NT2/D1 (cell line): ENCODE measurements around the gene FEN1.

ENCODE experiments used
- DNase-seq: peaks from one replicate; pipeline ENCODE4 v3.0.0-alpha.2; 2011; ENCODE audit warnings: low read depth, low spot score
- H3K27me3 ChIP-seq: 2 replicates; pipeline ENCODE4 v1.6.0; 2011; ENCODE audit warnings: mild to moderate bottlenecking; ENCODE audit not compliant: insufficient read length, insufficient read depth
- H3K36me3 ChIP-seq: 2 replicates; pipeline ENCODE4 v1.6.1; 2011; ENCODE audit warnings: mild to moderate bottlenecking, low read length, mixed read lengths; ENCODE audit not compliant: insufficient read depth, insufficient read length
- H3K4me1 ChIP-seq: 2 replicates; pipeline ENCODE4 v1.5.1; 2011; ENCODE audit not compliant: insufficient read depth, insufficient read length
- H3K4me3 ChIP-seq: 2 replicates; pipeline ENCODE4 v1.5.1; 2011; ENCODE audit warnings: low read depth; ENCODE audit not compliant: insufficient read length
- H3K9ac ChIP-seq: 2 replicates; pipeline ENCODE4 v1.6.0; 2011; ENCODE audit warnings: low read depth; ENCODE audit not compliant: insufficient read length
- H3K9me3 ChIP-seq: 2 replicates; pipeline ENCODE4 v1.5.1; 2011; ENCODE audit warnings: mild to moderate bottlenecking, low read length; ENCODE audit not compliant: insufficient read depth
- SUZ12 ChIP-seq: IDR thresholded peaks from 2 replicates; pipeline ENCODE4 v1.6.1; 2011; ENCODE audit not compliant: insufficient read length, insufficient read depth; ENCODE audit errors: extremely low read depth
- YY1 ChIP-seq: IDR thresholded peaks from 2 replicates; pipeline ENCODE4 v1.6.1; 2011; ENCODE audit not compliant: insufficient read length, insufficient read depth
- ZNF274 ChIP-seq: IDR thresholded peaks from 2 replicates; pipeline ENCODE4 v1.6.1; 2011; ENCODE audit warnings: mild to moderate bottlenecking, low read depth, low read length

FEN1 gene

DNA sequence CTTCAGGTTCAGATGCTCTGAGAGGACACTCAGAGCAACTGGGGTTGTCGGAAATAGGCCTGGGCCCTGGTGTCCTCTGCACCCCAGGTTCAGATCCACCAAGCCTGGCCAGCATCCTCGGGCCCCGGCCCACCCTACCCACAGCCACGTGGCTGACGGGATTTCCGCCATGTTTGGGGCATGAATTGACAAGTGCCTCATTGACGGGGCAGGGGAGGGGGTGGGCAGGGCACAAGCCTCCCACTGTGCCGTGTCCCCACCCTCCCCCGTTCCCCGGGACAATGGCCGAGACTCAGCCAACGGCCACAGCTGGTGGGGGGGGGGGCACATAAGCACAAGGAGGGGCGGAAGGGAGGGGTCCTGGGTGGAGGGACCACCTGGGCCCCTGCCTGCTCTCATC, 31.8 kb upstream of the FEN1 start:
- peaks cover 79% of the 10 kb centered on the region for H3K4me1 ChIP-seq
- H3K4me3 ChIP-seq, result no peak overlapping the region
- no peak for TF ChIP-seq YY1
- TF ChIP-seq SUZ12, result no peak
- TF ChIP-seq ZNF274, result no peak

DNA sequence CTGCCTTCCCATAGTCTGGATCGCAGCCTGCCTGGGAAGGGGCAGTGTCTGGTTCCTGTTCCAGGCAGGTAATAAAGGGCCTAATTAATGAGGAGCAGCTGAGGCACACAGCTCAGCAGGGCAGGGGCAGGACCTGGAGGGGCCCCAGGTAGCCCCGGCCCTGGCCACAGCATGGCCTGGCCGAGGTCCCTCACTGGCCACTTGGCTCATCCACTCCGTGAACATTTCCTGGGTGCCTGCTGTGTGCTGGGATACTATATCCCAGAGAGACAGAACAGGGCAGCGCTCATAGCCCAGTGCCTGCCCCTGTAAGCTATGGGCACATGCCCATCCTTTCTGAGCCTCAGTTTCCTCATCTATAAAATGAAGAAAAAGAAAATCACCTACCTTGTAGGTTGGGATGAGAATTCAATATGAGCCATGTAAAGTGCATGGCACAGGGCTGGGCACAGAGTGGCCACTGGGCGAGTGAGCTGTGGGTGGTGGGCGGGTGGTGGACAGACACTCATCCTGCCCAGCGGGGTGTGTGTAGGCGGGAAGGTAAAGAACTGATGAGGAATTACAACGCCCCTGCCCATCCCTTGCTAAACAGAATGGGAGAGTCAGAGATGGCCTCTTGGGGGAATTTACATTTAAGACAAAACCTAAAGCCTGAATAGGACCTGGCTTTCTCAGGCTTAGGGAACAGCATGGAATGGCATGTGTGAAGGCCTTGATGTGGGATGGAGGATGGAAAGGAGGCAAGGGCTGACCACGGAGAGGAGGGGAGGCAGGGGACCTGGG, 31.1 kb upstream of the FEN1 start:
- Histone ChIP-seq H3K9ac (peak overlapping the region; percentile 57), H3K36me3 (peaks cover 25% of the 10 kb centered on the region), H3K9me3 (no peaks in the 10 kb centered on the region), H3K4me3 (no peak overlapping the region), H3K4me1 (peaks cover 76% of the 10 kb centered on the region), H3K27me3 (no peaks in the 10 kb centered on the region)
- TF ChIP-seq ZNF274 (no peak), SUZ12 (no peak), YY1 (no peak)
- no peak for DNase-seq

More for the DNA sequence above, 31.8 kb upstream of the FEN1 start:
- Histone ChIP-seq H3K9ac (peak overlapping the region; percentile 57), H3K27me3 (no peaks in the 10 kb centered on the region), H3K36me3 (peaks cover 21% of the 10 kb centered on the region), H3K9me3 (no peaks in the 10 kb centered on the region)
- DNase-seq, result no peak

DNA sequence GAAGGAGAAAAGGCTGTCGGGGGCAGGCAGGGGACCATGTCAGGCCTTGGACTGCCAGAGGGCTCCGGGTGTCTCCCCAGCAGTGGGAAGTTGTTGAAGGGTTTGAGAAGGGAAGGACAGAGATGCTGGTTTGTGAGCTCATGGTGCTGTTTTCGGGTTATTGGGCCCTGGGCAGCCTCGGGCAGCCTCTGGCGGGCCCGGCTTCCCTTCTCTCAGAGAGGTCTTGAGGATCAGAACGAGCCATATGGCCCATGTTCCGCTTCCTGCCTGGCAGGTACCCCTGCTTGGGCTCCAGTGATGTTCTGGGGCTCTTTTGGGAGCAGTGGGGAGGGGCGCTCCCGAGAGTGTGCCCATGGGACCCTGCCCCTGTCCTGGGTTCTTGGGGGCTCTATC, 30.5 kb upstream of the FEN1 start:
- Histone ChIP-seq H3K4me1 (peaks cover 75% of the 10 kb centered on the region), H3K27me3 (no peaks in the 10 kb centered on the region), H3K4me3 (no peak overlapping the region), H3K9ac (peak overlapping the region; percentile 56), H3K36me3 (peaks cover 27% of the 10 kb centered on the region), H3K9me3 (no peaks in the 10 kb centered on the region)
- DNase-seq, result no peak
- TF ChIP-seq YY1 (no peak), ZNF274 (no peak), SUZ12 (no peak)

DNA sequence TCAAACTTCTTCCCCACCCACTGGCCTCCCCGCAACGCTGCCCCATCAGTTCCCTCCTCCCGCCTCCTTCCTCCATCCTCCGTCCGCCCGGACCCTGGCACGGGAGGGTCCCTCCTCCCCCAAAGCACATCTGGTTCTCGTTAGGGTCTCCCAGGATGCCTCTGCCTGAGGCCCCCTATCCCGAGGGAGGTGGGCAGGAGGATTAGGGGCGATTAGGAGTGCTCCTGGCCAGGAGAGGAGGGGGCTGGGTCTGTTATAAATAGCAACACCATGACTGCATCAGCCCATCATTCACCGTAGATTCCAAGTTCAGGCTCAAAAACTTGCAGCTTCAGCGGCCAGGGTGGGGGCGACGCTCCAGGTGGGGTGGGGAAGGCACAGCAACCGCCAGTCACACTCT, 29.9 kb upstream of the FEN1 start:
- peaks cover 69% of the 10 kb centered on the region for H3K4me1 ChIP-seq
- DNase-seq, result no peak
- H3K9ac ChIP-seq, result no peak overlapping the region
- H3K4me3 ChIP-seq, result no peak overlapping the region
- H3K27me3 ChIP-seq, result no peaks in the 10 kb centered on the region
- H3K9me3 ChIP-seq, result no peaks in the 10 kb centered on the region
- H3K36me3 ChIP-seq, result peaks cover 22% of the 10 kb centered on the region
- no peak for TF ChIP-seq SUZ12
- TF ChIP-seq ZNF274, result no peak
- TF ChIP-seq YY1, result no peak

DNA sequence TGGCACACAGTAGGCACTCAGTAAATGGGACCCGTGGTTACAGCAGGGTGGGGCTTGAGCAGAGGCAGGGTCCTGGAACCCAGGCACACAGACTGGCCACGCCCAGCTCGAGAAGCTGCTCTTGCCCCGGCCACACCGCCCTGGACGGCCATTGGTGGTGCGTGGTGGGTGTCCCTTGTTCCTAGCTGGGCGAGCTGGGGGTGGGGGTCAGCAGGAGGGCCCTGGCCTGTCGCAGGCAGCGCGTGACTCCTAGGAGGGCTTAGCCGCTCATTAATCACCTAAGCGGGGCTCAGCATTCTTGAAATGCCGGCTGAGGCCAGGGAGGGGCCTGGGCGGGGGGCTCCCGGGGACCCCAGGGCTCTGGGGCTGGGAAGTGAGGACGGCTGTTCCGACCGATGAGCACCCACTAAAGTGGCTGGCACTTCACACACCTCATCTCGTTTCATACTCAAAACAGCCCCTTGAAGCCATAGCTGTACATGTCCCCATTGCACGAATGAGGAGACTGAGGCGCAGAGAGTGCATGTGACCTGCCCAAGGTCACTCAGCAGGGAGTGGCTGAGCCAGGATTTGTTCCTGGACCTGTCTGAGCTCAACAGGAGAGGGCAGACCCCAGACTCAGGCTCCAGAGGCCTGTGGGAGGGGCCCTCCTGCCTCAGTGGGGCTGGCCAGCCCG, 28.6 kb upstream of the FEN1 start:
- Histone ChIP-seq H3K4me3 (no peak overlapping the region), H3K9me3 (no peaks in the 10 kb centered on the region), H3K36me3 (peaks cover 19% of the 10 kb centered on the region), H3K27me3 (no peaks in the 10 kb centered on the region), H3K9ac (no peak overlapping the region), H3K4me1 (peaks cover 67% of the 10 kb centered on the region)
- DNase-seq, result no peak
- no peak for TF ChIP-seq ZNF274
- no peak for TF ChIP-seq SUZ12
- no peak for TF ChIP-seq YY1

DNA sequence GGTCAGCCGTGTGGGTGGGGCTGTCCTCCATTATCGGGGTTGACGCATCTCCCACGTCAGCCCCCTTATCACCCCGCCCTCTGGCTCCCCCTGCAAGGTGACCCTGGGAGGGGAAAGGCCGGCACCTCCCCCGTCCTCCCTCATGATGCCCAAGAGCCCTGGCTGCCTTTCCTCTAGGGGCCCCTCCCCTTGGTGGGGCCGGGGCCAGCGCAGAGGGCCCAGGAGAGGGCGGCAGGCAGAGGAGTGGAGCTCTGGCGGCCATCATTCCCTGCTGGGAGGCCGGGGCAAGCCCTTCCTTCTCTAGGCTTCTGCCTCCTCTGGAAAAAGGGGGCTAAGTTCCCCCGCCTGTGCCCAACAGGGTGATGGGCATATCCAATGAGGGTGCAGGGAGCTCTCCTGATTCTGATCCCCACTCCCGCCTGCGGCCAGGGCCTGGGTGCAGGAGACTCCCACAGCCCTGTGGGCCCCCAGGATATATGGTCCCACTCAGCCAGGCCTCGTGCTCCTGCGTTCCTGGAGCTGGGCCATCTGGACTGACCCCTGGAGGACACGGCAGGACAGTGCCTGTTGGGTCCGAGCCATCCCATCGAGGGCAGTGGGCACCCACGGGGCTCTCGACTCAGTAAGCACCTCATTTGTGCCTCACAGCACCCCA, 28.0 kb upstream of the FEN1 start:
- Histone ChIP-seq H3K36me3 (peaks cover 18% of the 10 kb centered on the region), H3K9me3 (no peaks in the 10 kb centered on the region), H3K9ac (peak overlapping the region; percentile 61), H3K27me3 (no peaks in the 10 kb centered on the region), H3K4me3 (no peak overlapping the region), H3K4me1 (peaks cover 71% of the 10 kb centered on the region)
- no peak for DNase-seq
- TF ChIP-seq SUZ12 (no peak), YY1 (peak; percentile 19)
